Adrenal gland (tissue), 12 donors: ENCODE data around the gene TOX2. TPM values are rescaled to one million over a fixed set of nuclear protein-coding genes. Genes with fewer than 3 reads are reported as not detected.
"Not testable (repeated sequence)": the region's sequence is repeated elsewhere in the genome, so short reads cannot be mapped to it uniquely, and the experiment has no call there.

Experiments used
- DNase-seq, 7 donors: peaks; one replicate each; pipeline ENCODE4 v3.0.0-alpha.2; 2019 to 2020
- H3K27ac ChIP-seq, 5 donors: fragments of 200-600 bp; sonication (generic) in 4 of 5; 1 replicate in 3 of 5; 2 replicates in 2 of 5; pipeline versions ENCODE4 v1.5.1 to v1.8.0; 2016 to 2020; ENCODE audit warnings: mild to moderate bottlenecking in 1 of 5
- H3K27me3 ChIP-seq: fragments of 200-600 bp; 2 replicates; pipeline ENCODE4 v1.8.0; 2021
- H3K36me3 ChIP-seq, 2 donors: fragments of 200-600 bp; replicated peaks in 1 of 2; 1 replicate in 1 of 2; 2 replicates in 1 of 2; pipeline versions ENCODE4 v1.5.1 to v1.8.0; 2018 to 2022
- H3K4me1 ChIP-seq, 2 donors: fragments of 200-600 bp; replicated peaks in 1 of 2; 1 replicate in 1 of 2; 2 replicates in 1 of 2; pipeline versions ENCODE4 v1.5.1 to v1.8.0; 2018 to 2021
- H3K4me3 ChIP-seq, 4 donors: fragments of 200-600 bp; sonication (generic) in 3 of 4; one replicate each; pipeline ENCODE4 v1.5.1; 2016 to 2018
- H3K9me3 ChIP-seq, 3 donors: fragments of 200-600 bp; sonication (generic) in 1 of 3; replicated peaks in 1 of 3; 1 replicate in 2 of 3; 2 replicates in 1 of 3; pipeline versions ENCODE4 v1.5.1 to v1.8.0; 2016 to 2021
- CTCF ChIP-seq, 6 experiments: fragments of 450-650 bp in 4 of 6; fragments of 200-600 bp in 2 of 6; sonication (generic) in 1 of 6; IDR thresholded peaks; 1 replicate in 5 of 6; 2 replicates in 1 of 6; pipeline versions ENCODE4 v1.5.1 to v1.8.0; 2016 to 2021; ENCODE audit warnings: antibody characterized with exemption in 6 of 6, mild to moderate bottlenecking in 2 of 6, moderate library complexity in 1 of 6
- POLR2A ChIP-seq, 2 donors: fragments of 450-650 bp; IDR thresholded peaks; one replicate each; pipeline ENCODE4 v1.6.1; 2017; ENCODE audit warnings: antibody characterized with exemption in 2 of 2, mild to moderate bottlenecking in 2 of 2, moderate library complexity in 1 of 2
- WGBS, 4 donors: extraction: QIAGEN DNeasy Blood & Tissue Kit in 2 of 4; methylation state at CpG; one replicate each; pipeline versions ENCODE4 v1.1.5 to v1.1.7; 2013 to 2017; 5-methylcytosine and 5-hydroxymethylcytosine counted together
- intact Hi-C, 2 donors: fragments of 100-400 bp; cut with DNase I; formaldehyde crosslinking; loops; one replicate each; pipeline versions ENCODE4 v1.14.1 to v1.15.0; 2022 to 2023
- polyA plus RNA-seq, 3 donors: library from polyadenylated mRNA; stranded (reverse); fragments of 200-250 nt in 2 of 3; fragments of 350-450 nt in 1 of 3; fragmentation: Illumina TruSeq in 1 of 3; extraction: RNeasy Lipid Tissue Mini Kit (QIAGEN cat#74804) in 1 of 3; gene quantifications; one replicate each; pipeline ENCODE4 v1.2.3, GENCODE V29; 2013 to 2014
- total RNA-seq, 9 donors: library from RNA; depleted of rRNA in 4 of 9; stranded (reverse); fragments of >200 nt in 4 of 9; fragments of 120-200 nt in 1 of 9; fragmentation: NEBNext Ultra II Directional in 1 of 9; extraction: Animal tissue kit (Norgen Biotek cat#: 25700) in 1 of 9; gene quantifications; one replicate each; pipeline versions ENCODE4 v1.1.0 to v1.2.4, GENCODE V29; 2013 to 2023
- donor health status: healthy with polysubstance abuse.
- donor health status: Bipolar disorder and iron deficiency.
- donor health status: DM: yes; HTN: yes; CAD: no.
- donor health status: DM: no; HTN: no; CAD: no.
- donor health status: DM: no; HTN: no; CAD: no.
- donor health status: DM: yes; HTN: yes; CAD: no.

Gene TOX2
- total and polyA plus RNA-seq, 12 donors, result 0.33 to 7.6 (median 2.8) TPM

DNA sequence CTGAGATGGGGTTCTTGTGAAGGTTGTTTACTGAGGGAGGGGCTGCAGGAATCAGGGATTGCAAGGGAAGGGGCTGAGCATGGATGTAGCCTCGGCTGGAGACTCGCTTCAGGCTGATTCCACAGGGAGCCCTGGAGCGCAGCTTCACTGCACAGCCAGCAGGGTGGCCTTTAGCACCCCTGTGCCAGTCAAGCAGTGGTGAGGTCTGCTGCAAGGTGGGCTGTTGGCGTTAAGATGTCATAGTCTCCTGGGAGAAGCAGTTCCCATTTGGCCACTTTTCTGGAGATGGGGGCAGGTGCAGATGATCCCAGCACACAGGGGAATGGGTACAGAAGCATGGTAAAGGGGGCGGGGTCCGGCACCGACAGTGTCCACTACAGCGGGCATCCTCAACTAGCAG, 126.3 kb downstream of the TOX2 start:
- TF ChIP-seq POLR2A (IDR thresholded peaks at IDR 0.05) (no peak), CTCF (IDR thresholded peaks at IDR 0.05) (no peak)
- intact Hi-C loops, result no loop called here
- 72 to 81% (median 77%) methylated on average over 8 of the region's 8 CpGs for WGBS, 4 donors
- Histone ChIP-seq H3K4me1 (no peaks in the 10 kb centered on the region), H3K27ac (no peak overlapping the region), H3K36me3 (no peaks in the 10 kb centered on the region), H3K9me3 (no peaks in the 10 kb centered on the region), H3K27me3 (peaks cover 12% of the 10 kb centered on the region), H3K4me3 (no peak overlapping the region)
- DNase-seq, result peak in 1 of 7 donors; percentile 34

DNA sequence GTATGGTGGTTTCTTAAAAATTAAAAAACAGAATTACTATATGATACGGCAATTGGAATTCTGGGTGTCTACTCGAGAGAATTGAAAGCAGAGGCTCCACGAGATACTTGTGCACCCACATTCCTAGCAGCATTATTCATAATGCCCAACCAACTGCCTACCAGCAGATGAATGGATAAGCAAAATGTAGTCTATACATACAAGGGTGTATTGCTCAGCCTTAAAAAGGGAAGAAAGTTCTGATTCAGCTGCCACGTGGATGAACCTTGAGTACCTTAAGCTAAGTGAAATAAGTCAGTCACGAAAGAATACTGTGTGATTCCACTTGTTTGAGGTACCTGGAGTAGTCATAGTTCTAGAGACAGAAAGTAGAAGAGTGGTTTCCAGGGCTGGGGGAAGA, 130.1 kb downstream of the TOX2 start:
- not testable (repeated sequence) for H3K4me1 ChIP-seq, H3K9me3 ChIP-seq

GRCh38 chr20:44050327-44050726, 135.7 kb downstream of the TOX2 start:
- no peak for DNase-seq
- no peaks in the 10 kb centered on the region for H3K9me3 ChIP-seq
- H3K4me1 ChIP-seq, result no peaks in the 10 kb centered on the region
- H3K27ac ChIP-seq, result no peak overlapping the region
- no peaks in the 10 kb centered on the region for H3K36me3 ChIP-seq
- TF ChIP-seq CTCF (IDR thresholded peaks at IDR 0.05), result no peak
- no peak for TF ChIP-seq POLR2A (IDR thresholded peaks at IDR 0.05)
- no peak overlapping the region for H3K4me3 ChIP-seq
- no peaks in the 10 kb centered on the region for H3K27me3 ChIP-seq
- WGBS, 4 donors, result 62 to 82% (median 79%) methylated on average over 2 of the region's 2 CpGs
- intact Hi-C loops, result no loop called here

More for the DNA sequence above, 130.1 kb downstream of the TOX2 start:
- intact Hi-C loops, DNase-seq, H3K36me3 ChIP-seq, H3K27me3 ChIP-seq, H3K27ac ChIP-seq, H3K4me3 ChIP-seq: not testable (repeated sequence)
- WGBS, 4 donors, result 80 to 87% (median 84%) methylated on average over 5 of the region's 5 CpGs

GRCh38 chr20:44050925-44051660, 136.4 kb downstream of the TOX2 start:
- Histone ChIP-seq H3K4me1 (no peaks in the 10 kb centered on the region), H3K4me3 (no peak overlapping the region), H3K27me3 (no peaks in the 10 kb centered on the region), H3K27ac (no peak overlapping the region), H3K36me3 (no peaks in the 10 kb centered on the region), H3K9me3 (no peaks in the 10 kb centered on the region)
- peak in 2 of 7 donors; percentile 5 to 42 for DNase-seq
- no peak for TF ChIP-seq POLR2A (IDR thresholded peaks at IDR 0.05)
- TF ChIP-seq CTCF (IDR thresholded peaks at IDR 0.05), result no peak
- intact Hi-C loops, result no loop called here
- 80 to 90% (median 87%) methylated on average over 20 to 25 of the region's 25 CpGs for WGBS, 4 donors

- H3K4me3 ChIP-seq, result no peak overlapping the region
- H3K27ac ChIP-seq, result no peak overlapping the region
- no peaks in the 10 kb centered on the region for H3K4me1 ChIP-seq
- DNase-seq, result peak in 2 of 7 donors; percentile 4 to 33
- H3K9me3 ChIP-seq, result no peaks in the 10 kb centered on the region
- TF ChIP-seq CTCF (IDR thresholded peaks at IDR 0.05), result no peak
- no peak for TF ChIP-seq POLR2A (IDR thresholded peaks at IDR 0.05)
- 80 to 90% (median 84%) methylated on average over 4 to 9 of the region's 9 CpGs for WGBS, 4 donors
- intact Hi-C loops, result no loop called here
- H3K27me3 ChIP-seq, result no peaks in the 10 kb centered on the region
- H3K36me3 ChIP-seq, result no peaks in the 10 kb centered on the region
Measured at GRCh38 chr20:44051661-44052000, 137.0 kb downstream of the TOX2 start.
